ENCODE results near the gene SNX8.

DNA sequence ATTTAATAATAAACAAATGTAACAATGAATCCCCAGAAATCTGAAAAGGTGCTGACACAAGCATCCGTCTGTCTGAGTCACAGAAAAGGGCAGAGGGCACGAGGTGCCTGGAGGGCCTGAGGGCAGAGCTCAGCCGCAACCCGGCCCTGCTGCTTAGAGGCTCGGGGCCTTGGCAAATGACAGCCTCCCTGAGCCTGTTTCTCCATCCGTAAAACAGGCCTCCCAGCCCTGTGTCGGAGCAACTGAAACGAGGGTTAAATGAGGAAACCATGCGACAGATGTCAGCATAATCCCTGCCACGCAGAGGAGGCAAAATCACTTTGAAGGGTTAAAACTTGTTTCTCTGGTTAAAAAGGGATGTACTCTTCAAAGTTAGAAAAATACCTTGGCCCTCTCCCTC, 47.3 kb downstream of the SNX8 start:
- no peak for TF ChIP-seq POLR2A (IDR thresholded peaks at IDR 0.05; ENCODE audit: low read depth, low read length)
- TF ChIP-seq, protein P1, sequence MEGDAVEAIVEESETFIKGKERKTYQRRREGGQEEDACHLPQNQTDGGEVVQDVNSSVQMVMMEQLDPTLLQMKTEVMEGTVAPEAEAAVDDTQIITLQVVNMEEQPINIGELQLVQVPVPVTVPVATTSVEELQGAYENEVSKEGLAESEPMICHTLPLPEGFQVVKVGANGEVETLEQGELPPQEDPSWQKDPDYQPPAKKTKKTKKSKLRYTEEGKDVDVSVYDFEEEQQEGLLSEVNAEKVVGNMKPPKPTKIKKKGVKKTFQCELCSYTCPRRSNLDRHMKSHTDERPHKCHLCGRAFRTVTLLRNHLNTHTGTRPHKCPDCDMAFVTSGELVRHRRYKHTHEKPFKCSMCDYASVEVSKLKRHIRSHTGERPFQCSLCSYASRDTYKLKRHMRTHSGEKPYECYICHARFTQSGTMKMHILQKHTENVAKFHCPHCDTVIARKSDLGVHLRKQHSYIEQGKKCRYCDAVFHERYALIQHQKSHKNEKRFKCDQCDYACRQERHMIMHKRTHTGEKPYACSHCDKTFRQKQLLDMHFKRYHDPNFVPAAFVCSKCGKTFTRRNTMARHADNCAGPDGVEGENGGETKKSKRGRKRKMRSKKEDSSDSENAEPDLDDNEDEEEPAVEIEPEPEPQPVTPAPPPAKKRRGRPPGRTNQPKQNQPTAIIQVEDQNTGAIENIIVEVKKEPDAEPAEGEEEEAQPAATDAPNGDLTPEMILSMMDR (IDR thresholded peaks at IDR 0.05; ENCODE audit: extremely low read depth in 1 of 2, insufficient read depth in 1 of 2, low read depth in 1 of 2, low read length in 2 of 2): no peak
- TF ChIP-seq EZH2 (IDR thresholded peaks at IDR 0.05; ENCODE audit: borderline replicate concordance, low read depth, low read length, severe bottlenecking): no peak
- peak; percentile 31 for TF ChIP-seq FOS (IDR thresholded peaks at IDR 0.05; ENCODE audit: borderline replicate concordance, insufficient read depth, low read length)
- TF ChIP-seq MYC (IDR thresholded peaks at IDR 0.05; ENCODE audit: low read depth, low read length): no peak
- TF ChIP-seq, protein P2, sequence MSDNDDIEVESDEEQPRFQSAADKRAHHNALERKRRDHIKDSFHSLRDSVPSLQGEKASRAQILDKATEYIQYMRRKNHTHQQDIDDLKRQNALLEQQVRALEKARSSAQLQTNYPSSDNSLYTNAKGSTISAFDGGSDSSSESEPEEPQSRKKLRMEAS (IDR thresholded peaks at IDR 0.05; ENCODE audit: insufficient read depth, insufficient read length): no peak
- TF ChIP-seq GATA2 (IDR thresholded peaks at IDR 0.05; ENCODE audit: insufficient read depth, insufficient read length, low read depth, low read length): no peak
- TF ChIP-seq POLR2AphosphoS5 (IDR thresholded peaks at IDR 0.05; ENCODE audit: insufficient read depth, low read depth, low read length): no peak
- no peak for TF ChIP-seq JUN (IDR thresholded peaks at IDR 0.05; ENCODE audit: borderline replicate concordance, insufficient read depth, insufficient read length, low read depth)

Data from endothelial cell of umbilical vein (primary cell).